ENCODE measurements around the gene SMAD3.

SMAD3 gene

GRCh38 chr15:67097930-67098740 is 32.7 kb downstream of the SMAD3 start:
- no peak for TF ChIP-seq GATA1 (IDR thresholded peaks at IDR 0.05; ENCODE audit: low read depth, low read length)
- peak; percentile 37 for TF ChIP-seq POLR2A (IDR thresholded peaks at IDR 0.05; ENCODE audit: low read length)
- DNase-seq, result peak; percentile 62 to 81

DNA sequence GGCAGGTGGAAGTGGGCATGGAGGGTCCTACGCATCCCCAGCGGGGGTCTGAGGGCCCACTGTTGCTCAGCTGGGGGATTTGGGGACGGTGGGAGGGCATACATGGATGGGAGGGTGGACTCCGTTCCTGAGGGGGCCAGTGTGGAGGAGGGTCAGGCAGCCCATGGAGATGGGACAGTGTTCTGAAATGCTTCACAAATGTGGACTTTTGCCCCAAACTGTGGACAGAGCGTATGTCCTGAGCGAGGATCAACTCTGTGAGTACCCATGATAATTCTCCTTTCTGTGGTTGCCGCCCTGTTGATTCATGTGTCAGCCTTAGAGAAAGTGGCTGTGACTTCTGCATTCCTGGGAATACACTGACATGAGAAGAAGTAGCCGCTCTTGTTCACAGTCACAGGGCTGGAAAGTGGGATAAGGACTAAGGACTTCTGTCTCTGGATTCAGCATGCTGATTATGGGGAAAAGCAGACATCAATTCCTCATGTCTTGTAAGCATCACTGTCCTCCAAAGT is 33.4 kb downstream of the SMAD3 start:
- peak in 1 of 2 experiments; percentile 23 for DNase-seq
- TF ChIP-seq POLR2A (IDR thresholded peaks at IDR 0.05; ENCODE audit: low read length) (no peak), GATA1 (IDR thresholded peaks at IDR 0.05; ENCODE audit: low read depth, low read length) (no peak)

DNA sequence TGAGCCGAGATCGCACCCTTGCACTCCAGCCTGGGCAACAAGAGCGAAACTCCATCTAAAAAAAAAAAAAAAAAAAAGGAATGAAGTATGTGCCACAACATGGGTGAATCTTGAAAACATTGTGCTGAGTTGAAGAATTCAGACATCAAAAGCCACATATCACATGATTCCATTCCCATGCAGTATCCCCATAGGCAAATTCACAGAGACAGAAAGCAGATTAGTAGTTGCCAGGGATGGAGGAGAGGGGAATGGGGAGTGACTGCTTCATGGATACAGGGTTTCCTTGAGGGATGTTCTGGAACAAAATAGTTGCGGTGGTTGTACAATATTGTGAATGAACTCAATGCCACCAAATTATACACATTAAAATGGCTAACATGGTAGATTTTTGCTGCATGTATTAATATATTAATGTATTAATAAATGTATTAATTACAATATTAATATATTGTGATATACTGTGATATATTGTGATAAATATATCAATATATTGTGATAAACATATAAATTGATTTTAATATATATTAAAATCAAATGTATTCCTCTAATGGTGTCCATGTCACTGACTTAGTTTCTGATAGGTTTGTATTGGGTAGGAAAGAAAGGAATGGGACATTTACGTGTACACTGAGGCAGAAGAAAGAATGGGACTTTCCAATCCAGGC is 34.9 kb downstream of the SMAD3 start:
- no peak for DNase-seq
- TF ChIP-seq POLR2A (IDR thresholded peaks at IDR 0.05; ENCODE audit: low read length) (no peak), GATA1 (IDR thresholded peaks at IDR 0.05; ENCODE audit: low read depth, low read length) (no peak)

DNA sequence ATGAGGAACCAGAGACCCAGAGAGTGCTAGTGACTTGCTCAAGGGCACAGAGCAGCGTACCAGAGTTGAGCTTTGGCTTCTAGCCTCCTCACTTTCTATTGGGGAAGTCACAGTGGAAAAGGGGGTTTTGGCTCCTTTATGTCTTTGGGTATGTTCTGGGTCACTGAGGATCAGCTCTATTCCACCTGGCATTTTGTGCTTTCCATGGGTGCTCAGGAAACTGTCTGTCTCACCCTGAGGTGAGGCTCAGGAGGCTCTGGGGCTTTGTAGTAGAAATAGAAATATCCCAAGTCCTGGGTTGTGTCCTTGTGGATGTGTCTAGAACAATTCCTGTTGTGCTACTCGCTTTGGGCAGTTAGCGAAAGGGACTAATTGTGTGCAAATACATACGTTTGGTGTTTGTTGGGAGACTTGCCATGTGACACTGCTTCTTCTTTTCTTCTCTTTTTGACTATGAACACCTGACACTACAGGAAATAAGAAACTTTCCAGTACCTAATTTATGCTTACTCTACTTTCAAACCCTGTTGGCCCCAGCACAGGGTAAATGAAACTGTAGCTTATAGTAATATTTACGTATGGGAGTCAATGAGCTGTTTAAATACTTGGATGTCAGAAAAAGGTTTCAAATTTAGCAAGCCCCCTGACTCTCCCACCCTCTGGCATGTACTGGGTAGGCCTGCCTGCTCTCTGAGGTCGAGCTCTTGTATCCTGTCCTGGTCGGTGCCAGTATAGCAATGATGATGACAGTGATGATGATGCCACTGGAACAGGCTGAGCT is 35.6 kb downstream of the SMAD3 start:
- TF ChIP-seq GATA1 (IDR thresholded peaks at IDR 0.05; ENCODE audit: low read depth, low read length), result no peak
- no peak for TF ChIP-seq POLR2A (IDR thresholded peaks at IDR 0.05; ENCODE audit: low read length)
- DNase-seq, result no peak

GRCh38 chr15:67101911-67102598 is 36.7 kb downstream of the SMAD3 start:
- no peak for DNase-seq
- TF ChIP-seq POLR2A (IDR thresholded peaks at IDR 0.05; ENCODE audit: low read length) (no peak), GATA1 (IDR thresholded peaks at IDR 0.05; ENCODE audit: low read depth, low read length) (no peak)

DNA sequence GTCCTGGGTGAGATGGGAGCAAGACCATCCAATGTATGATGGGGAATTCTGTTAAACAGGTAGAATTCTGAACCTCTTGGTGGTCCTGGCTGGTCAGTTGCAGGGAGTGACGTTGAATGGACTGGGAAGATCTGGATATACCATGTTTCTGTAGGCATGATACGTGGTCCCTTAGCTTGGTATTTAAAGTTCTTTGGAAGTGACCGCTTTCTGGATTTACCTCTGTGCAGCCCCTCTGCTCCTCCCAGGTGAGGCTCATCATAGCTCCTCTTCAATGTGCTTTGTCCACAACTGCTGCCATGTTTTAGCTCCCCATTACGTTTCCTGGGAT is 37.2 kb downstream of the SMAD3 start:
- no peak for DNase-seq
- TF ChIP-seq GATA1 (IDR thresholded peaks at IDR 0.05; ENCODE audit: low read depth, low read length), result no peak
- no peak for TF ChIP-seq POLR2A (IDR thresholded peaks at IDR 0.05; ENCODE audit: low read length)

- TF ChIP-seq POLR2A (IDR thresholded peaks at IDR 0.05; ENCODE audit: low read length), result no peak
- TF ChIP-seq GATA1 (IDR thresholded peaks at IDR 0.05; ENCODE audit: low read depth, low read length), result no peak
- DNase-seq, result no peak
Observed at GRCh38 chr15:67103021-67103420, 37.6 kb downstream of the SMAD3 start.

DNA sequence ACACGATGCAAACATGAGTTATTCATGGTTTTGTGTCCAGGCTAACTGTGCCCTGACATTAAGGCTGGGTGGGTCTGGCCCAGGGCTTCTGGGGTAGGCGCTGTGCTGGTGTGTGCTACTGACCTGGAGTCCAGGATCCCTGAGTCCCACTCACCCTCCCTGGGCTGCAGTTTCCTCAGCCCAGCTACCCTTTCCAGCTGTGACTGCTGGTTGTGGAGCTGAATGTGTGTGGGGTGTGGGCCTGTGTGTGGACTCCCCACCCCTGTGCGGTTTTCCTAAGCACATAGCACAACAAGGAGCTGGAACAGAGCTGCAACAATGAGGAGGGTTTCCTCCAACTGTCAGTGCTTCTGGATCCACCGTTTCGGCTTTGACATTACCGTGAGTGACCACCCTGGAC is 38.0 kb downstream of the SMAD3 start:
- no peak for DNase-seq
- TF ChIP-seq POLR2A (IDR thresholded peaks at IDR 0.05; ENCODE audit: low read length) (no peak), GATA1 (IDR thresholded peaks at IDR 0.05; ENCODE audit: low read depth, low read length) (no peak)

GRCh38 chr15:67103869-67104268 is 38.5 kb downstream of the SMAD3 start:
- TF ChIP-seq POLR2A (IDR thresholded peaks at IDR 0.05; ENCODE audit: low read length), result no peak
- no peak for TF ChIP-seq GATA1 (IDR thresholded peaks at IDR 0.05; ENCODE audit: low read depth, low read length)
- no peak for DNase-seq

DNA sequence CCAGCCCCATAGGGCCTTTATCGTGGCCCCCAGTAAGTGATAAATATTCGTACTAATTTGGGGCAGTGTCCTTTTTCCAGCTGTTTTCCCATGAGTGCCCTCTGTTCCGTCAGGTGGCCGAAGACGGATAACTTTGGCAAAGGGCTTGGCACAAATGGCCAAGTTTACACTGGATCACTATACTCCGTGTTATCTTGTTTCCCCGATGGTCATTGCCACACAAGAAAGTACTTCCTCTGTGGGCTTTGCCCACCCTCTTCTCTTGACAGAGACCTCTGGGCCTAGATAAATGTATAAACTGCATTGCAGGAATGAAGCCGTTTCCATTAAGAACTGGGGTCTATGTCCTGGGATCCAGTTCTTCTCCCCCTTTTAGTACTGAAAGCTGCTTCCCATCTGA is 39.1 kb downstream of the SMAD3 start:
- TF ChIP-seq GATA1 (IDR thresholded peaks at IDR 0.05; ENCODE audit: low read depth, low read length), result no peak
- no peak for TF ChIP-seq POLR2A (IDR thresholded peaks at IDR 0.05; ENCODE audit: low read length)
- no peak for DNase-seq

- no peak for DNase-seq
- TF ChIP-seq GATA1 (IDR thresholded peaks at IDR 0.05; ENCODE audit: low read depth, low read length) (no peak), POLR2A (IDR thresholded peaks at IDR 0.05; ENCODE audit: low read length) (no peak)
Observed at GRCh38 chr15:67105065-67105951, 39.9 kb downstream of the SMAD3 start.

DNA sequence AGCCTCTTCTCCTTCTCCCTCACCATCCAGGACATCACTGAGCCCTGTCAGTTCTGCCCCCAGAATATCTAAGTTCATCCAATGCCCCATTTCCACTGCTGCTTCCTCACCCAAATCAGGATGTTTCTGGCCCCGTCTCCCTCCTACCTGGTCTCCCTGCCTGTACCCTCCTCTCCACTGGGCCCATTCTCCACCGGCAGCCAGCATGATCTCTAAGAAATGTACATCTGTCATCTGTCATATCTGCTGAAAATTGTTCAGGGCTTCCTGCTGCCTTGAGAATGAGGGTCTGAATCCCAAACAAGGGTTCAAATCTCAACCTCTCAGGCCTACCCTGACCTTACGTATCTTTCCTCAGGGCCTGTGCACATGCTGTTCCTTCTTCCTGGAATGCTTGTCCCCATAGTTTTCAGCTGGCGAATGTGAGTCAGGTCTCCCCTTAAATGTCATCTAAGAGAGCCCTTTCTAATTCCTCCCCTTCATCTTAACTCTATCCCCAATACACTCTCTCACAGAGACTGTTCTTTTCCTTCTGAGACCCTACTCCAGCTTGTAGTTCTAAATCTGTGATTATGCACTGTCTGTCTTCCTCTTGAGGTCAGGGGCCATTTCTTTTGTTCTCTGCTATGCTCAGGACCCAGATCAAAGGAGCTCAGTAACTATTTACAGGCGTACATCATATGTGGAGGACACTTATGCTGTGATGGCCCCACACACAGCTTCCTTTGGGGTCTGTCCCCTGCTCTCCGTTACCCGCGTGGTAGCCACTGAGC is 40.8 kb downstream of the SMAD3 start:
- TF ChIP-seq POLR2A (IDR thresholded peaks at IDR 0.05; ENCODE audit: low read length), result no peak

More for the DNA sequence above, 40.8 kb downstream of the SMAD3 start:
- DNase-seq, result no peak

Measured in erythroblast (primary cell).